ENCODE measurements around the gene SUB1. TPM values are rescaled to one million over a fixed set of nuclear protein-coding genes. Genes with fewer than 3 reads are reported as not detected.

The SUB1 gene
- total RNA-seq, 1 experiment from 2014 or later = 324 TPM

DNA sequence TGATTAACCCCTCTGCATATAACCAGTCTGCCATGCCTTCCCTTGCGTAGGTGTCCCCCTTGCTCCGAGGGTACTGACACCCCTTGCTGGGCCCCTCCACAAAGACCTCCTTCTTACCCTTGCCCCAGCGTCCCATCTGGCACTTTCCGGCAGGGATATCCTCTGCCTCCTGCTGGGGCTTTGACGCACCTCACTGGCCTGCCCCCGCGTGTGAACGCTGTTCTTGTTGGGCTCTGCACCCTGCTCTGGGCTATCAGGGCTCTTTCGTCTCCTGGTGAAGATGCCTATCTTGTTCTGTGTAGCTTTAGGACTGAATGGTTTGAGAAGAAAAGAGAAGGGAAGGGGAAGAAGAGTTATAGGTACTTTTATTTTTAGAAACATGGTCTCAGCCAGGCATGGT is 53.0 kb downstream of the SUB1 start:
- no peak overlapping the region for H3K27ac ChIP-seq (ENCODE audit: low read depth, low read length, poor library complexity, severe bottlenecking)
- CTCF ChIA-PET = interaction anchor here (0.6 kb wide), 1 partner anchor 781 kb away, joined by 7 read pairs; no protein-coding TSS in a partner anchor
- POLR2A ChIA-PET (ENCODE audit: low non-redundant PET) = no interaction called here

DNA sequence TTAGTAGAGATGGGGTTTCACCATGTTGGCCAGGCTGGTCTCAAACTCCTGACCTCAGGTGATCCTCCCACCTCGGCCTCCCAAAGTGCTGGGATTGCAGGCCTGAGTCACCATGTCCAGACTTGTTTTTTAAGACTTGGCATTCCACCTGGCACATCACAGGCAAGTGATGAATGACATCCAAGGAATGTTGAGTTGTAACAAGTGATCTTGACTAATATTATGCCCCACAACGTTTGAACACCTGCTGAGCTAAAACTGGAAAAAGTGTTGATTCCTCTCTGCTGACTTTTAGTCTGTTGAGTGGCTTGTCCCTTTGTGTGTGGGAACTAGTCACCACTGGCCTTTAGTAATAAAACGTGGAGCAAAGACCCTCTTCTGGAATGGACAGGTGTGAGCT is 54.6 kb downstream of the SUB1 start:
- intact Hi-C loops (cut with micrococcal nuclease; ENCODE audit: unreplicated experiment) = no loop called here
- ChIA-PET POLR2A (ENCODE audit: low non-redundant PET) (no interaction called here), CTCF (no interaction called here)
- Histone ChIP-seq H3K27ac (ENCODE audit: low read depth, low read length, poor library complexity, severe bottlenecking) (no peak overlapping the region), H3K4me3 (ENCODE audit: low read depth, low read length, poor library complexity, severe bottlenecking) (no peak overlapping the region), H3K4me1 (ENCODE audit: insufficient read depth, low read length, poor library complexity, severe bottlenecking) (no peaks in the 10 kb centered on the region), H3K36me3 (ENCODE audit: insufficient read depth, low read length, poor library complexity, severe bottlenecking) (no peaks in the 10 kb centered on the region), H3K9me3 (ENCODE audit: low read depth, low read length, poor library complexity, severe bottlenecking) (no peaks in the 10 kb centered on the region), H3K27me3 (replicated peaks; ENCODE audit: insufficient read depth, low read depth, low read length, poor library complexity) (no peaks in the 10 kb centered on the region)
- no peak for TF ChIP-seq EZH2 (IDR thresholded peaks at IDR 0.05; ENCODE audit: borderline replicate concordance, low read depth, low read length, poor library complexity, severe bottlenecking)
- TF ChIP-seq, protein P1, sequence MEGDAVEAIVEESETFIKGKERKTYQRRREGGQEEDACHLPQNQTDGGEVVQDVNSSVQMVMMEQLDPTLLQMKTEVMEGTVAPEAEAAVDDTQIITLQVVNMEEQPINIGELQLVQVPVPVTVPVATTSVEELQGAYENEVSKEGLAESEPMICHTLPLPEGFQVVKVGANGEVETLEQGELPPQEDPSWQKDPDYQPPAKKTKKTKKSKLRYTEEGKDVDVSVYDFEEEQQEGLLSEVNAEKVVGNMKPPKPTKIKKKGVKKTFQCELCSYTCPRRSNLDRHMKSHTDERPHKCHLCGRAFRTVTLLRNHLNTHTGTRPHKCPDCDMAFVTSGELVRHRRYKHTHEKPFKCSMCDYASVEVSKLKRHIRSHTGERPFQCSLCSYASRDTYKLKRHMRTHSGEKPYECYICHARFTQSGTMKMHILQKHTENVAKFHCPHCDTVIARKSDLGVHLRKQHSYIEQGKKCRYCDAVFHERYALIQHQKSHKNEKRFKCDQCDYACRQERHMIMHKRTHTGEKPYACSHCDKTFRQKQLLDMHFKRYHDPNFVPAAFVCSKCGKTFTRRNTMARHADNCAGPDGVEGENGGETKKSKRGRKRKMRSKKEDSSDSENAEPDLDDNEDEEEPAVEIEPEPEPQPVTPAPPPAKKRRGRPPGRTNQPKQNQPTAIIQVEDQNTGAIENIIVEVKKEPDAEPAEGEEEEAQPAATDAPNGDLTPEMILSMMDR (conservative IDR thresholded peaks at IDR 0.05; ENCODE audit: low read depth, low read length) = no peak
- no TSS peak for BruUV-seq (replicated peaks)
- no peak for DNase-seq (ENCODE audit: low spot score)

More for the DNA sequence above, 53.0 kb downstream of the SUB1 start:
- no peak for DNase-seq (ENCODE audit: low spot score)
- intact Hi-C loops (cut with micrococcal nuclease; ENCODE audit: unreplicated experiment) = no loop called here
- H3K4me1 ChIP-seq (ENCODE audit: insufficient read depth, low read length, poor library complexity, severe bottlenecking) = no peaks in the 10 kb centered on the region
- H3K27me3 ChIP-seq (replicated peaks; ENCODE audit: insufficient read depth, low read depth, low read length, poor library complexity) = no peaks in the 10 kb centered on the region
- no TSS peak for BruUV-seq (replicated peaks)
- no peak for TF ChIP-seq EZH2 (IDR thresholded peaks at IDR 0.05; ENCODE audit: borderline replicate concordance, low read depth, low read length, poor library complexity, severe bottlenecking)
- TF ChIP-seq, protein P1 (conservative IDR thresholded peaks at IDR 0.05; ENCODE audit: low read depth, low read length) = no peak
- no peaks in the 10 kb centered on the region for H3K36me3 ChIP-seq (ENCODE audit: insufficient read depth, low read length, poor library complexity, severe bottlenecking)
- no peaks in the 10 kb centered on the region for H3K9me3 ChIP-seq (ENCODE audit: low read depth, low read length, poor library complexity, severe bottlenecking)
- no peak overlapping the region for H3K4me3 ChIP-seq (ENCODE audit: low read depth, low read length, poor library complexity, severe bottlenecking)

DNA sequence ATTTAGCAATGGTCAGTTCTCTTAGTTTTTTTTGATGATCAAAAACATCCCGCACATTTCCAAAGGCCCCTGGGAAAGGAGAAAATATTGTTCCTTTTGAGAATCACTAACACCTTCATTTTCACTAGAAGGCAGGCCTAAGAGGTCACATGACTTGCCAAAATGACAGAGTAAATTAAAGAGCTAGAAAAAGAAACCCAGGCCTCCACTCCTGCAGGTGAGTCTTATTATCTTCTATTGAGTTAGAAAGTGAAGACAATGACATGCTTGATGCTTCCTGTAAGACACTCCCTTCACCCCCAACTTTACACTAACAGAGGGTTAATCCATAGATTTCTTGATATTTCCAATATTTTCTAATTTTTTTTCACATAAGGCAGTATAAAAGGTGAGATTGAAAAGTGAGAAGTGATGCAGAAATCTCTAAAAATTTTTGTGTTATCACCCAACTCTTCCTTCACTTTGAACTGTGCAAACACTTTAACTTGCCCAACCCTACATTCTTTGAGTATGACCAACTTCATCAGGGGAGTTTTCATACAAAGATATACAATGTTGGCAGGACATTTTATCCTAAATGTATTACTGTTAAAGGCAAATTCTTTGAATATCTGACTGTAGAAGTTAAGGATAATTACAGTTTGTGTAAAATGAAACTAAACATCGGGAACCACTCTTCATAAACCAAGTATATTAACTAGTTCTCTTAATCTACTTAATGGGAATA is 57.1 kb downstream of the SUB1 start:
- Histone ChIP-seq H3K4me3 (ENCODE audit: low read depth, low read length, poor library complexity, severe bottlenecking) (no peak overlapping the region), H3K9me3 (ENCODE audit: low read depth, low read length, poor library complexity, severe bottlenecking) (no peaks in the 10 kb centered on the region), H3K27ac (ENCODE audit: low read depth, low read length, poor library complexity, severe bottlenecking) (no peak overlapping the region), H3K4me1 (ENCODE audit: insufficient read depth, low read length, poor library complexity, severe bottlenecking) (no peaks in the 10 kb centered on the region), H3K27me3 (replicated peaks; ENCODE audit: insufficient read depth, low read depth, low read length, poor library complexity) (no peaks in the 10 kb centered on the region), H3K36me3 (ENCODE audit: insufficient read depth, low read length, poor library complexity, severe bottlenecking) (no peaks in the 10 kb centered on the region)
- BruUV-seq (replicated peaks) = no TSS peak
- POLR2A ChIA-PET (ENCODE audit: low non-redundant PET) = no interaction called here
- intact Hi-C loops (cut with micrococcal nuclease; ENCODE audit: unreplicated experiment) = no loop called here
- no peak for DNase-seq (ENCODE audit: low spot score)
- CTCF ChIA-PET = no interaction called here
- TF ChIP-seq, protein P1 (conservative IDR thresholded peaks at IDR 0.05; ENCODE audit: low read depth, low read length) = no peak
- TF ChIP-seq EZH2 (IDR thresholded peaks at IDR 0.05; ENCODE audit: borderline replicate concordance, low read depth, low read length, poor library complexity, severe bottlenecking) = no peak

Measured in A673 (cell line).